ENCODE results near the gene CES4A.
"Not testable (repeated sequence)": the region's sequence is repeated elsewhere in the genome, so short reads cannot be mapped to it uniquely, and the experiment has no call there.

Gene CES4A

GRCh38 chr16:66988197-66988788, at the start of gene CES4A:
CES4A (plus strand) TSS chr16:66988589; CDS start chr16:66988773, 184 bp downstream.
- no peak for DNase-seq (ENCODE audit: low read depth, low spot score)

- DNase-seq (ENCODE audit: low read depth, low spot score), result no peak
These were observed 49.0 kb upstream of the CES4A start for GRCh38 chr16:66939366-66939765.

GRCh38 chr16:66940236-66940635, 48.2 kb upstream of the CES4A start:
- DNase-seq (ENCODE audit: low read depth, low spot score), result no peak

- no peak for DNase-seq (ENCODE audit: low read depth, low spot score)
These were observed 45.4 kb upstream of the CES4A start for GRCh38 chr16:66942981-66943380.

GRCh38 chr16:66943426-66944053, 44.8 kb upstream of the CES4A start:
- no peak for DNase-seq (ENCODE audit: low read depth, low spot score)

GRCh38 chr16:66944054-66944441, 44.3 kb upstream of the CES4A start:
- DNase-seq (ENCODE audit: low read depth, low spot score), result no peak

GRCh38 chr16:66944971-66945370, 43.4 kb upstream of the CES4A start:
- DNase-seq (ENCODE audit: low read depth, low spot score), result not testable (repeated sequence)

GRCh38 chr16:66945939-66946338, 42.5 kb upstream of the CES4A start:
- DNase-seq (ENCODE audit: low read depth, low spot score), result no peak

- no peak for DNase-seq (ENCODE audit: low read depth, low spot score)
These were observed 41.8 kb upstream of the CES4A start for GRCh38 chr16:66946541-66946940.

GRCh38 chr16:66946974-66947301, 41.5 kb upstream of the CES4A start:
- DNase-seq (ENCODE audit: low read depth, low spot score), result no peak

GRCh38 chr16:66947302-66948065, 40.9 kb upstream of the CES4A start:
- peak; percentile 88 for DNase-seq (ENCODE audit: low read depth, low spot score)

- peak; percentile 41 for DNase-seq (ENCODE audit: low read depth, low spot score)
These were observed 40.1 kb upstream of the CES4A start for GRCh38 chr16:66948134-66948836.

- DNase-seq (ENCODE audit: low read depth, low spot score), result no peak
These were observed 39.6 kb upstream of the CES4A start for GRCh38 chr16:66948837-66949225.

GRCh38 chr16:66949472-66949871, 38.9 kb upstream of the CES4A start:
- DNase-seq (ENCODE audit: low read depth, low spot score), result no peak

GRCh38 chr16:66950437-66950836, 38.0 kb upstream of the CES4A start:
- no peak for DNase-seq (ENCODE audit: low read depth, low spot score)

- DNase-seq (ENCODE audit: low read depth, low spot score), result no peak
These were observed 37.2 kb upstream of the CES4A start for GRCh38 chr16:66950971-66951790.

- DNase-seq (ENCODE audit: low read depth, low spot score), result no peak
These were observed 35.8 kb upstream of the CES4A start for GRCh38 chr16:66952430-66953110.

- no peak for DNase-seq (ENCODE audit: low read depth, low spot score)
These were observed 34.8 kb upstream of the CES4A start for GRCh38 chr16:66953462-66954096.

GRCh38 chr16:66954097-66954659, 34.2 kb upstream of the CES4A start:
- DNase-seq (ENCODE audit: low read depth, low spot score), result peak; percentile 86

Measured in astrocyte of the hippocampus (primary cell).